ENCODE results near the gene ZDHHC18.

Gene ZDHHC18

GRCh38 chr1:26826261-26827105 lies at the start of gene ZDHHC18:
Gene ZDHHC18, plus strand, starts transcription at chr1:26826688. Its CDS starts 117 bp downstream, at chr1:26826805.
- Histone ChIP-seq H3K36me3 (ENCODE audit: control insufficient read depth, insufficient read depth, low read length) (no peaks in the 10 kb centered on the region), H3K4me1 (peaks cover 3% of the 10 kb centered on the region), H3K79me2 (no peaks in the 10 kb centered on the region), H3K4me2 (ENCODE audit: low read length) (peak within 1 kb of the TSS; percentile 75), H3K27me3 (ENCODE audit: control insufficient read depth, insufficient read depth, low read length) (no peaks in the 10 kb centered on the region), H3K9me3 (ENCODE audit: control insufficient read depth, low read length) (no peaks in the 10 kb centered on the region), H3K9ac (peak within 1 kb of the TSS; percentile 11), H3K4me3 (ENCODE audit: low read depth, low read length) (peak within 1 kb of the TSS; percentile 52), H2AFZ (peak within 1 kb of the TSS; percentile 97), H3K27ac (peak within 1 kb of the TSS; percentile 51)
- peak; percentile 24 for TF ChIP-seq CTCF (IDR thresholded peaks at IDR 0.05)

- Histone ChIP-seq H3K4me2 (ENCODE audit: low read length) (no peak overlapping the region), H2AFZ (no peak overlapping the region), H3K9ac (no peak overlapping the region), H3K4me1 (peaks cover 18% of the 10 kb centered on the region), H3K27me3 (ENCODE audit: control insufficient read depth, insufficient read depth, low read length) (no peaks in the 10 kb centered on the region), H3K79me2 (no peaks in the 10 kb centered on the region), H3K36me3 (ENCODE audit: control insufficient read depth, insufficient read depth, low read length) (no peaks in the 10 kb centered on the region), H3K4me3 (ENCODE audit: low read depth, low read length) (no peak overlapping the region), H3K27ac (no peak overlapping the region), H3K9me3 (ENCODE audit: control insufficient read depth, low read length) (no peaks in the 10 kb centered on the region)
- no peak for TF ChIP-seq CTCF (IDR thresholded peaks at IDR 0.05)
Observed at GRCh38 chr1:26779098-26779668, 47.3 kb upstream of the ZDHHC18 start.

- peaks cover 23% of the 10 kb centered on the region for H3K4me1 ChIP-seq
- no peak overlapping the region for H3K4me3 ChIP-seq (ENCODE audit: low read depth, low read length)
- H2AFZ ChIP-seq = no peak overlapping the region
- H3K4me2 ChIP-seq (ENCODE audit: low read length) = no peak overlapping the region
- H3K9ac ChIP-seq = no peak overlapping the region
- H3K27me3 ChIP-seq (ENCODE audit: control insufficient read depth, insufficient read depth, low read length) = no peaks in the 10 kb centered on the region
- H3K79me2 ChIP-seq = no peaks in the 10 kb centered on the region
- H3K36me3 ChIP-seq (ENCODE audit: control insufficient read depth, insufficient read depth, low read length) = no peaks in the 10 kb centered on the region
- no peak for TF ChIP-seq CTCF (IDR thresholded peaks at IDR 0.05)
- H3K9me3 ChIP-seq (ENCODE audit: control insufficient read depth, low read length) = no peaks in the 10 kb centered on the region
- H3K27ac ChIP-seq = peak overlapping the region; percentile 75
Observed at GRCh38 chr1:26780344-26780957, 46.0 kb upstream of the ZDHHC18 start.

GRCh38 chr1:26781206-26781825 lies 45.2 kb upstream of the ZDHHC18 start:
- no peak overlapping the region for H3K9ac ChIP-seq
- H3K9me3 ChIP-seq (ENCODE audit: control insufficient read depth, low read length) = no peaks in the 10 kb centered on the region
- no peaks in the 10 kb centered on the region for H3K79me2 ChIP-seq
- peak overlapping the region; percentile 39 for H3K4me2 ChIP-seq (ENCODE audit: low read length)
- H3K36me3 ChIP-seq (ENCODE audit: control insufficient read depth, insufficient read depth, low read length) = no peaks in the 10 kb centered on the region
- H3K4me1 ChIP-seq = peaks cover 29% of the 10 kb centered on the region
- no peak overlapping the region for H3K4me3 ChIP-seq (ENCODE audit: low read depth, low read length)
- TF ChIP-seq CTCF (IDR thresholded peaks at IDR 0.05) = no peak
- peak overlapping the region; percentile 75 for H3K27ac ChIP-seq
- no peaks in the 10 kb centered on the region for H3K27me3 ChIP-seq (ENCODE audit: control insufficient read depth, insufficient read depth, low read length)
- H2AFZ ChIP-seq = no peak overlapping the region
